Dendritic cell treated with granulocyte-macrophage colony-stimulating factor and Interleukin-4, amounts not matched to agents 40 ng/mL and 50 ng/mL, for 4 days (primary cell): ENCODE measurements around the gene RPGRIP1L.
"Not testable (repeated sequence)": the region's sequence is repeated elsewhere in the genome, so short reads cannot be mapped to it uniquely, and the experiment has no call there.

Experiments used
- H3K27ac Mint-ChIP-seq: one replicate; pipeline ENCODE4 v1.8.0; 2022; ENCODE audit warnings: mild to moderate bottlenecking, mixed read lengths
- H3K27me3 Mint-ChIP-seq: one replicate; pipeline ENCODE4 v1.8.0; 2022; ENCODE audit warnings: mild to moderate bottlenecking, mixed read lengths
- H3K36me3 Mint-ChIP-seq: one replicate; pipeline ENCODE4 v1.8.0; 2022; ENCODE audit warnings: low read depth, mixed read lengths
- H3K4me1 Mint-ChIP-seq: one replicate; pipeline ENCODE4 v1.8.0; 2022; ENCODE audit warnings: low read depth, mixed read lengths
- H3K4me3 Mint-ChIP-seq: one replicate; pipeline ENCODE4 v1.8.0; 2022; ENCODE audit warnings: mild to moderate bottlenecking, moderate library complexity, mixed read lengths
- H3K9me3 Mint-ChIP-seq: one replicate; pipeline ENCODE4 v1.8.0; 2022; ENCODE audit warnings: mixed read lengths
- intact Hi-C: fragments of 100-400 bp; cut with micrococcal nuclease; formaldehyde crosslinking; loops from one replicate; pipeline ENCODE4 v1.15.0; 2022

RPGRIP1L gene

GRCh38 chr16:53693320-53693719 lies 10.3 kb downstream of the RPGRIP1L start:
- no peaks in the 10 kb centered on the region for H3K27me3 Mint-ChIP-seq
- no peak overlapping the region for H3K4me3 Mint-ChIP-seq
- intact Hi-C loops: no loop called here
- H3K27ac Mint-ChIP-seq: no peak overlapping the region
- no peaks in the 10 kb centered on the region for H3K36me3 Mint-ChIP-seq
- H3K9me3 Mint-ChIP-seq: peaks cover 9% of the 10 kb centered on the region
- H3K4me1 Mint-ChIP-seq: no peaks in the 10 kb centered on the region

DNA sequence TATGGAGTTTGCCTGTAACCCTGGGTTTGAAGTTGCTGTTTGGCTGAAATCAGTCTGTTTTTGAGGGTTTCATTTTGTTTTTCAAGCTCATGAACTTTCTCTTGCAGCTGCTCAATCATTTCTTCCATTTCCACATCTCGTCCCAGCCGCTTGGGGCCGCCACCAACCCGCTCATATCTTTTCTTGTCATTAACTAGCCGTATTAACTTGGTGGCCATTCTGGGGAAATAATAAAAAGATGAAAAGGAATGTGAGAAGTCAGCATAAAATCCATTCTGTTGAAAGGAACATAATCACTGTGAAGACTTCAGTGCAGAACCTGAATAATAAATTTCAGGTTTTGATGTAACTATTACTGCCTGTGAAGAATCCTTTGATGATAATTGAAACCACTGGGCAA lies 11.5 kb downstream of the RPGRIP1L start:
- Mint-ChIP-seq H3K27ac (no peak overlapping the region), H3K9me3 (peaks cover 4% of the 10 kb centered on the region), H3K4me3 (no peak overlapping the region), H3K4me1 (no peaks in the 10 kb centered on the region), H3K27me3 (no peaks in the 10 kb centered on the region), H3K36me3 (no peaks in the 10 kb centered on the region)
- intact Hi-C loops: no loop called here

DNA sequence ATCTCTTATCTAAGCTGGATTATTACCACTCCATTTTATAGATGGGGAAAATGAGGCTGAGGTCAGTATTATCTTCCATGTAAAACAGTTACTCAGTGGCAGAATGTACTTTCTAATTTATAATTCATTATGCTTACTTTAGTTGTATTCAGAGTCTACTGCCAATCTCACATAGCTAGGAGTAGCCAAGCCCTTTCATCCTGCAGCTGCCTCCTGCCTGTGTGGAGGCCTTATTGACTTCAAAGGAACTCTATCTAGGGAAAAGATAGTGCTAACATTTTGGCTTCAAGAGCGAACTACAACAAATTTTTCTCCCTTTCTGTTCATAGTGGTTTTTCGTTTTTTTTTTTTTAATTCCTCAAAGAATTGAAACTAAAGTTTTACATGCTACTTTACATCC lies 12.9 kb downstream of the RPGRIP1L start:
- Mint-ChIP-seq H3K27me3 (no peaks in the 10 kb centered on the region), H3K4me1 (no peaks in the 10 kb centered on the region), H3K36me3 (no peaks in the 10 kb centered on the region), H3K9me3 (no peaks in the 10 kb centered on the region), H3K4me3 (no peak overlapping the region), H3K27ac (no peak overlapping the region)
- intact Hi-C loops: no loop called here

DNA sequence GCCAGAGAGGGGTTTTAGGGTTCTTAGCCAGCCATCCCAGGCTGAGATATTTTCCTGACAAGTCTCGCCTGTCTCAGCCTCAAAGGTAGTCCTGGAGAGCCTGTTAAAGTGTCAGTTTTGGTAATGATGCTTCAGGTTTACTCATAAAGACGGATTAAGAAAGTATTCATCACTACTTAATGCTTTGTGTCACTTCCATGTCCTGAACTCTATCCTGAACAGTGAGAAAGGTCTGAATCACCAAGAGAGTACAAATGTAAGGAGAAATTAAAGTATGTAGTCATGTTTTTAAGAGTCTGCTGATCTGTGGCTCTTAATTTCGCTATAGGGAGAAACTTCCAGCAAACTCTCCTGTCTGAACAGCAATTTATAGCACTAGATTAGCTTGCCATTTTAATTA lies 14.0 kb downstream of the RPGRIP1L start:
- no peak overlapping the region for H3K4me3 Mint-ChIP-seq
- intact Hi-C loops: no loop called here
- no peaks in the 10 kb centered on the region for H3K27me3 Mint-ChIP-seq
- H3K27ac Mint-ChIP-seq: no peak overlapping the region
- no peaks in the 10 kb centered on the region for H3K9me3 Mint-ChIP-seq
- no peaks in the 10 kb centered on the region for H3K36me3 Mint-ChIP-seq
- no peaks in the 10 kb centered on the region for H3K4me1 Mint-ChIP-seq

DNA sequence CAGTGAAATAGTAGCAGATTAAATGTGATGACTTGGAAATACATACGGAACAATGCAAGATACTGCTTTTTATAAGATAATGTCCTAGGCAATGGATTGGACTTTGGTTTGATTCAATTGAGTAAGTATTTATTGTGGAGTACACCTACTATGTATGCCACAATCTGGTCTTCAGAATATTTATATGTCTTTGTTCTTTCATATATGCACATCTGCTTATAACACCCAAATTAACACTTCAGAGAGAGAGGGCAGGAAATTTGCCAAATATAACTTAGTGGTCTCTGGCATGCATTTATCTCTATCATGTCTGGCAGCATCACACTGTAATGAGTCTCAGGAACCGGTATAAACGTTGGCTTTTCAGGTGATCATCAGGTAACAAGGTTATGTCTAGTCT lies 16.9 kb downstream of the RPGRIP1L start:
- Mint-ChIP-seq H3K36me3 (no peaks in the 10 kb centered on the region), H3K27ac (no peak overlapping the region), H3K27me3 (no peaks in the 10 kb centered on the region), H3K4me3 (no peak overlapping the region), H3K4me1 (no peaks in the 10 kb centered on the region), H3K9me3 (no peaks in the 10 kb centered on the region)
- intact Hi-C loops: no loop called here

GRCh38 chr16:53685334-53685733 lies 18.3 kb downstream of the RPGRIP1L start:
- intact Hi-C loops, H3K27me3 Mint-ChIP-seq, H3K36me3 Mint-ChIP-seq, H3K9me3 Mint-ChIP-seq, H3K4me1 Mint-ChIP-seq, H3K4me3 Mint-ChIP-seq, H3K27ac Mint-ChIP-seq: not testable (repeated sequence)

DNA sequence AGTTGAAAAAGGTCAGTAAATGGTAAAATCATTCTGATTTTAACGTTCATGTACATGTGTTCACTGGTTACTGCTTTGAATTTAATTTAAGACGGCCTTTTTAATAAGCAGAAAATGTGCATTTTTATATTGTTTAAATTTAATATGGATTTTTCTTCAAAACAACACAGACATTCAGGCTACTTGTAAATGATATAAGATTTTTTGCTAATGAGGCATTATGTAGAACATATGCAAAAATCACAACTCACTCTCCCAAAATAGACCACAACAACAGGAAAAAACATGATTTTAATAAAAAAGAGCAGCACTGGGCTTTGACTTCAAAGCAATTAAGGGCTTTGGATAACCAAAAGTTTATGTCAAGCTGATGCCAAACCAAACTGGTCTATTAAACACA lies 22.3 kb downstream of the RPGRIP1L start:
- Mint-ChIP-seq H3K27ac (no peak overlapping the region), H3K4me3 (no peak overlapping the region), H3K36me3 (no peaks in the 10 kb centered on the region), H3K27me3 (no peaks in the 10 kb centered on the region), H3K9me3 (no peaks in the 10 kb centered on the region), H3K4me1 (no peaks in the 10 kb centered on the region)
- intact Hi-C loops: no loop called here

DNA sequence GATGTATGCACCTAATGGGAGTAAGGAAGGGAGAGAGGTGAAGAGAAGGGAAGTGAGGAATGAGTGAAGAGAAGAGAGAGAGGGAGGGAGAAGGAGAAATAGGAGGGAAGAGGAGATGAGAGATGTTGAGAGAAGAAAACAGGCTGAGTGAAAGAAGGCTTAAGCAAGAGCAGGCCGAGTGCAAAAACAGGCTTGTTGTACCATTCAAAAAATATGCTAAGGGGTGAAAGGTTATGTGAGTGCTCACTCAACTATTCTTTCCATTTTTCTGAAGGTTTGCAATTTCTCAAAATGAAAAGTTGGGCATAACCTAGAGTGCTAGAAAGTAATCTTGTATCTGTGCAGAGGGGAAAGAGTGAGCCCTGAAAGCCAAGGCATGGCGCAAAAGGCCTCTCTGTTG lies 22.9 kb downstream of the RPGRIP1L start:
- H3K4me1 Mint-ChIP-seq: no peaks in the 10 kb centered on the region
- H3K27ac Mint-ChIP-seq: no peak overlapping the region
- H3K36me3 Mint-ChIP-seq: no peaks in the 10 kb centered on the region
- no peaks in the 10 kb centered on the region for H3K9me3 Mint-ChIP-seq
- intact Hi-C loops: no loop called here
- H3K27me3 Mint-ChIP-seq: no peaks in the 10 kb centered on the region
- H3K4me3 Mint-ChIP-seq: no peak overlapping the region

DNA sequence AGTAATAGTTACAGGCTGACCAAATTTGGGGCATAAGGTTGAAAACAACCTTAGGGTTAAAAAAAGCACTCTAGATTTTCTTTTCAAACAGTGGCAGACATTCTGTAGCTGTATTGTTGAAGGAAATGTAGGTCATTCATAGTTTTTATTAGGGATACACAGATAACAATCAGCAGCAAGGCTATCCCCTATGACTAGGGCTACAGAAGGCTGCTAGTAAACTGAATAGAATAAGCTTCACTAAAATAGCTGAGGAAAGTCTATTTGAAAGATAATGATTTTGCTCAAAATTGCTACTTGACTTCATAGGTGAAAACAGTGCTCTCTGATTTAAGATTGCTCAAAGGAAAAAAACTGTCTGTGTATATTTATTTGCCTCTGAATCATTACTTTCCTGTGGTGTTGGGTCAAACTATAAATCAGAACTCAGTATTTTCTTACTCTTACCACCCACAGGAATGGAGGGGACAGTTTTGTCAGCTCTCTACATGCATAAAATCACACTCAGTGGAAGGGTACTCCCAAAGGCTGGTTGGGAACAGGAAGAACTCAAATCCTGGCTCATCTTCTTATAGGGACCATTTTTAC lies 24.8 kb downstream of the RPGRIP1L start:
- no peak overlapping the region for H3K27ac Mint-ChIP-seq
- no peaks in the 10 kb centered on the region for H3K4me1 Mint-ChIP-seq
- intact Hi-C loops: no loop called here
- H3K36me3 Mint-ChIP-seq: no peaks in the 10 kb centered on the region
- no peaks in the 10 kb centered on the region for H3K9me3 Mint-ChIP-seq
- no peak overlapping the region for H3K4me3 Mint-ChIP-seq
- no peaks in the 10 kb centered on the region for H3K27me3 Mint-ChIP-seq

DNA sequence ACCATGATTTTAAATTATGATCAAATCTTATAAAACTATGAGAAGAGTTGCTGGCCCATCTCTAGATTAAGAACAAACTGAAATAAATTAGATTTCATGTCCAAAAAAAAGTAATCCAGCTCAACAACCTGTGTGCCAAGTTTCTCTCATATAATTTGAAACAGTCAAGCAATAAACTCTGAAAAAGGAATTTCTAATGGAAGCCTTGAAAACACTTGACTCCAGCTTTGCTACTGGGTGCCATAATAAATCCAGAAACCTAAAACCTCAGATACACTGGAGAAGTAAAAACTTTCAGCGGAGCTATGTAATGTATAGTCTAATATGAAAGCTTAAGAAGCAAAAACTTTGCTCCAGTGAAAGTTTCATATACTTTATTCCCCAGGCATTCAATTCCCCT lies 25.5 kb downstream of the RPGRIP1L start:
- Mint-ChIP-seq H3K4me3 (no peak overlapping the region), H3K4me1 (no peaks in the 10 kb centered on the region), H3K27ac (no peak overlapping the region), H3K27me3 (no peaks in the 10 kb centered on the region), H3K36me3 (no peaks in the 10 kb centered on the region), H3K9me3 (no peaks in the 10 kb centered on the region)
- intact Hi-C loops: no loop called here

GRCh38 chr16:53673189-53673588 lies 30.5 kb downstream of the RPGRIP1L start:
- no peaks in the 10 kb centered on the region for H3K36me3 Mint-ChIP-seq
- no peak overlapping the region for H3K4me3 Mint-ChIP-seq
- H3K4me1 Mint-ChIP-seq: no peaks in the 10 kb centered on the region
- no peak overlapping the region for H3K27ac Mint-ChIP-seq
- H3K27me3 Mint-ChIP-seq: no peaks in the 10 kb centered on the region
- H3K9me3 Mint-ChIP-seq: no peaks in the 10 kb centered on the region
- intact Hi-C loops: no loop called here

- Mint-ChIP-seq H3K4me1 (no peaks in the 10 kb centered on the region), H3K9me3 (no peaks in the 10 kb centered on the region), H3K4me3 (no peak overlapping the region), H3K27me3 (no peaks in the 10 kb centered on the region), H3K36me3 (no peaks in the 10 kb centered on the region), H3K27ac (no peak overlapping the region)
- intact Hi-C loops: no loop called here
Measured at GRCh38 chr16:53672461-53672860, 31.2 kb downstream of the RPGRIP1L start.

GRCh38 chr16:53668869-53669268 lies 34.8 kb downstream of the RPGRIP1L start:
- Mint-ChIP-seq H3K4me1 (no peaks in the 10 kb centered on the region), H3K4me3 (no peak overlapping the region), H3K27me3 (no peaks in the 10 kb centered on the region), H3K9me3 (no peaks in the 10 kb centered on the region), H3K36me3 (no peaks in the 10 kb centered on the region), H3K27ac (no peak overlapping the region)
- intact Hi-C loops: no loop called here

DNA sequence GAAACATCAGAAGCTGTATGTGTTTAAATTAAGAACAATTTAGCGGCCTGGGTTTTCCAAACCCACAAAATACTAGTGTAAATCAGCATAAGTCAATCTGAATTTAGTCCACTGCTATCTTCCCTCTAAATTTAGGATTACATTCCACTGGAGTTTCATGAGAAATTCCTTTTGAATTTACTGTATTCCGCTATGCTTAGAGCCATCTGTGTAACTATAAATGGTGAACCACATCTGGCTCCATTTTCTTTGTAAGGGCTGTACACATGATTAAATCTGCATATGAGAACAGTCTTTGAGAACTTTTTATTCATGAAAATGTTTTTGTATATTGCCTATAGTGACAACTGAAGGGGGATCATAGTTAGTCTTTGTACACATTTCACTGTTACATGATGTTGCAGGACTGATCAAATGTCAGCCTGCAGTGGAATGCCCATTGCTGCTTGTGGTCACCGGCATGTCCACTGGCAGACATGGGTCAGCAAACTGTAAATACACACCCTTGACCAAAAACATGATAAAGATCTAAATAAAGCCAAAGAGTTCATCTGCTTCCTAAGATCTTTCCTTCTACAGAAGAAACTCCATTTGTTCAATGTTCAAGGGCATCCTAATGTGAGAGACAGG lies 36.8 kb downstream of the RPGRIP1L start:
- Mint-ChIP-seq H3K27ac (no peak overlapping the region), H3K4me3 (no peak overlapping the region), H3K9me3 (no peaks in the 10 kb centered on the region), H3K27me3 (no peaks in the 10 kb centered on the region), H3K36me3 (no peaks in the 10 kb centered on the region), H3K4me1 (no peaks in the 10 kb centered on the region)
- intact Hi-C loops: no loop called here

GRCh38 chr16:53664724-53665345 lies 38.8 kb downstream of the RPGRIP1L start:
- H3K27ac Mint-ChIP-seq: no peak overlapping the region
- no peaks in the 10 kb centered on the region for H3K4me1 Mint-ChIP-seq
- no peak overlapping the region for H3K4me3 Mint-ChIP-seq
- H3K36me3 Mint-ChIP-seq: no peaks in the 10 kb centered on the region
- no peaks in the 10 kb centered on the region for H3K9me3 Mint-ChIP-seq
- H3K27me3 Mint-ChIP-seq: no peaks in the 10 kb centered on the region
- intact Hi-C loops: no loop called here
